Activated naive CD4-positive, alpha-beta T cell treated with anti-CD3 and anti-CD28 coated beads, Interleukin-2, amount 50 U/mL, for 72 hours (primary cell): Measurements from ENCODE around the gene COPG1. TPM values are rescaled to one million over a fixed set of nuclear protein-coding genes. Genes with fewer than 3 reads are reported as not detected.
"Not testable (repeated sequence)": the region's sequence is repeated elsewhere in the genome, so short reads cannot be mapped to it uniquely, and the experiment has no call there.

Experiments used
- ATAC-seq, 2 donors: fragments of 150-1000 bp; cut with Tn5 transposase; 2 replicates each; pipeline ENCODE4 v1.10.0; 2021; ENCODE audit warnings: mild to moderate bottlenecking in 2 of 2, moderate library complexity in 2 of 2
- DNase-seq, 2 donors: peaks; one replicate each; pipeline ENCODE4 v3.0.0; 2021 to 2022; ENCODE audit warnings: low spot score in 2 of 2
- H3K27ac Mint-ChIP-seq, 2 donors: one replicate each; pipeline ENCODE4 v1.8.0; 2022; ENCODE audit warnings: mild to moderate bottlenecking in 2 of 2, mixed read lengths in 2 of 2
- H3K36me3 Mint-ChIP-seq, 2 donors: one replicate each; pipeline ENCODE4 v1.8.0; 2022; ENCODE audit warnings: mixed read lengths in 2 of 2
- H3K9me3 Mint-ChIP-seq, 2 donors: one replicate each; pipeline ENCODE4 v1.8.0; 2022; ENCODE audit warnings: mixed read lengths in 2 of 2
- total RNA-seq, 2 donors: library from RNA; stranded (reverse); gene quantifications; one replicate each; pipeline ENCODE4 v1.2.3, GENCODE V29; 2022

COPG1 gene
- total RNA-seq, 2 donors from 2014 or later: 130 to 147 TPM

DNA sequence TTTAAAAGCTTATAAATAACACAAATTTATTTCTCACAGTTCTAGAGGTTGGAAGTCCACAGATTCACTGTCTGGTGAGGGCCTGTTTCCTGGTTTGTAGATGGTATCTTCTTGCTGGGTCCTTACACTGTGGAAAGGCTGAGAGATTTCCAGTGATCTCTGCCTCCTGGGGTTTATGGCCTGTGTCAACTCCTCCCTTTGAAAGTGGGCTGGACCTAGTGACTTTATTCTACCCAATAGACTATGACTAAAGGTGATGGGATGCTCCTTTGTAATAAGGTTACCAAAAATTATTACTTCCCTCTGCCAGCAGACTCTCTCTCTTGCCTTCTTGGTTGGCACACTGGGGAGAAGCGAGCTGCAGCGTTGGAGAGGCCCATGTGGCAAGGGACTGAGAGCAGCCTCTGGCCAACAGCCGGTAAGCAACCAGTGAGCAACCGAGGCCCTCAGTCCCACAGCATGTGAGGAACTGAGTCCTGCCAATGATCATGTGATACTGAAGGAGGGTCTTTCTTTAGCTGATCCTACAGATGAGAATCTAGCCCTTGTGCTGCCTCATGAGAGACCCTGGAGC is 14.0 kb upstream of the COPG1 start:
- H3K36me3 Mint-ChIP-seq: no peaks in the 10 kb centered on the region
- no peaks in the 10 kb centered on the region for H3K9me3 Mint-ChIP-seq
- ATAC-seq (no peak), DNase-seq (no peak)
- no peak overlapping the region for H3K27ac Mint-ChIP-seq

DNA sequence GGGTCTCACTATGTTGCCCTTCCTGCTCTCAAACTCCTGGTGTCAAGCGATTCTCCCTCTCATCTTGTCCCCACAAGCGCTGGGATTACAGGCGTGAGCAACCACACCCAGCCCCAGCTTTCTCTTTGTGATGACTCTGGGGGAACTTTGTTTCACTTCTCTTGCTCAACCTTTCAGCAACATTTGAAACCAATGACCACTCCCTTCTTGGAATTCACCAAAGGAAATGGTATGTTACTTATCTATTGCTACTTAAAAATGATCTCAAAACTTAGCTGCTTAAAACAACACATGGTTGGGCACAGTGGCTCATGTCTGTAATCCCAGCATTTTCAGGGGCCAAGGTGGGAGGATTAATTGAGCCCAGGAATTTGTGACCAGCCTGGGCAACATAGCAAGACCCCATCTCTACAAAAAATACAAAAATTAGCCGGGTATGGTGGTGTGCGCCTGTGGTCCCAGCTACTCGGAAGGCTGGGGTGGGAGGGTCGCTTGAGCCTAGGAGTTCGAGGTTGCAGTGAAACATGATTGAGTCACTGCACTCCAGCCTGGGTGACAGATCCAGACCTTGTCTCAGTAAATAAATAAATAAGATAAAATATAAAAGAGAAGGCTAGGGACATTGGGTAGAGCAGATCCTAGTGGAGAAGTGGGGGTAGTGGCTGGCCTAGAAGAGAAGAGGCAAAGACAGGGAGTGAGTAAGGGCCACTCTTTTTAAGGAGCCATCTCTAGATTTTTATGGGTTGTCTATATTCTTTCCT is 10.3 kb upstream of the COPG1 start:
- Mint-ChIP-seq H3K27ac (peak overlapping the region; percentile 77 to 78), H3K9me3 (no peaks in the 10 kb centered on the region), H3K36me3 (no peaks in the 10 kb centered on the region)
- peak; percentile 78 to 87 for ATAC-seq
- peak in 1 of 2 donors; percentile 27 for DNase-seq

- Mint-ChIP-seq H3K27ac (no peak overlapping the region), H3K36me3 (no peaks in the 10 kb centered on the region), H3K9me3 (no peaks in the 10 kb centered on the region)
- no peak for ATAC-seq
- no peak for DNase-seq
Measured at GRCh38 chr3:129239991-129240390, 9.4 kb upstream of the COPG1 start.

DNA sequence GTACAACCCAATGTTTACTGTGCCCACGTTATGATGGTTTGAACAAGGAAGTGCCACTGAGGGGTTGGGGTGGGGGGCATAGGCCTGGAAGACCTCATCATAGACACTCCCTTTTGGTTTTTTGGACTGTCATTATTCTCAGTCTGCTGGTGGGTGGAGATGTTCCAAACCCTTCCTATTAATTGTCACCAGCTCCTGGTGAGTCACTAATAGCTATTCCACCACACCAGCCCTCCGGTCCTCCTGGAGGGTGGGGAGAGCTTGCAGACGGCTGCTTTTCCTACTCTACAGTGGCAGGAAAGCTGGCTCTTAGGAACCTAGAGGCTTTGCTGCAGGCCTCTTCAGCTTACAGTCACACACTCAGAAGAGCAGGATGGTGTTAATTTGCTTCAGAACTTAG is 9.0 kb upstream of the COPG1 start:
- H3K9me3 Mint-ChIP-seq: no peaks in the 10 kb centered on the region
- H3K36me3 Mint-ChIP-seq: no peaks in the 10 kb centered on the region
- H3K27ac Mint-ChIP-seq: no peak overlapping the region
- ATAC-seq (no peak), DNase-seq (no peak)

GRCh38 chr3:129245141-129245540 is 4.3 kb upstream of the COPG1 start:
- peak overlapping the region; percentile 84 to 86 for H3K27ac Mint-ChIP-seq
- no peaks in the 10 kb centered on the region for H3K9me3 Mint-ChIP-seq
- DNase-seq (no peak), ATAC-seq (no peak)
- peaks cover 7 to 20% of the 10 kb centered on the region in 2 donors for H3K36me3 Mint-ChIP-seq

DNA sequence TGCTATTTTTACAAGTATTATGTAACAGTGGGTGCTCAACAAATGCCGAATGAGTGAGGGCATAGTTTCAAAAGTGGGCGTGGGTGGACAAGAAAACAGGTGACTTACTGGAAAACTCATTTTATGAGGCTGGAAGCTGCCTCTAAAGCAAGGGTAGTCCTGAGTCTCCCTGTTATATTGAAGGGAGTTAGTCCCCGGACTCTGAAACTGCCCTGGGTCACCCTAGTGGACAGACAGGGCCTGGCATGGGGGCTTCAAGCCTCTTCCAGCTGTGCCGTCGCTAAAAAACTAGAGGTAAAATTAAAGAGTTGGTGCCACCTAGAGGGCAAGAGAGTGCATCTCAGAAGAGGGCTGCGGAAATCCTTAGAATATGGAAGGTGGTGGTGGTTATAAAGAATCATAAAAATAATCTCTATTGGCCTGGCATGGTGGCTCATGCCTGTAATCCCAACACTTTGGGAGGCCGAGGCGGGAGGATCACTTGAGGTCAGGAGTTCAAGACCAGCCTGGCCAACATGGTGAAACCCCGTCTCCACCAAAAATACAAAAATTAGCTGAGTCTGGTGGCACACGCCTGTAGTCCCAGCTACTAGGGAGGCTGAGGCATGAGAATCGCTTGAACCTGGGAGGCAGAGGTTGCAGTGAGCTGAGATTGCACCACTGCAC is 3.6 kb upstream of the COPG1 start:
- Mint-ChIP-seq H3K27ac (peak overlapping the region; percentile 84 to 86), H3K36me3 (peaks cover 8 to 25% of the 10 kb centered on the region in 2 donors)
- DNase-seq (peak; percentile 72 to 75), ATAC-seq (peak; percentile 61 to 72)
- not testable (repeated sequence) for H3K9me3 Mint-ChIP-seq

GRCh38 chr3:129246636-129247035 is 2.8 kb upstream of the COPG1 start:
- DNase-seq (no peak), ATAC-seq (no peak)
- Mint-ChIP-seq H3K9me3 (no peaks in the 10 kb centered on the region), H3K36me3 (peaks cover 8 to 25% of the 10 kb centered on the region in 2 donors), H3K27ac (no peak overlapping the region)

DNA sequence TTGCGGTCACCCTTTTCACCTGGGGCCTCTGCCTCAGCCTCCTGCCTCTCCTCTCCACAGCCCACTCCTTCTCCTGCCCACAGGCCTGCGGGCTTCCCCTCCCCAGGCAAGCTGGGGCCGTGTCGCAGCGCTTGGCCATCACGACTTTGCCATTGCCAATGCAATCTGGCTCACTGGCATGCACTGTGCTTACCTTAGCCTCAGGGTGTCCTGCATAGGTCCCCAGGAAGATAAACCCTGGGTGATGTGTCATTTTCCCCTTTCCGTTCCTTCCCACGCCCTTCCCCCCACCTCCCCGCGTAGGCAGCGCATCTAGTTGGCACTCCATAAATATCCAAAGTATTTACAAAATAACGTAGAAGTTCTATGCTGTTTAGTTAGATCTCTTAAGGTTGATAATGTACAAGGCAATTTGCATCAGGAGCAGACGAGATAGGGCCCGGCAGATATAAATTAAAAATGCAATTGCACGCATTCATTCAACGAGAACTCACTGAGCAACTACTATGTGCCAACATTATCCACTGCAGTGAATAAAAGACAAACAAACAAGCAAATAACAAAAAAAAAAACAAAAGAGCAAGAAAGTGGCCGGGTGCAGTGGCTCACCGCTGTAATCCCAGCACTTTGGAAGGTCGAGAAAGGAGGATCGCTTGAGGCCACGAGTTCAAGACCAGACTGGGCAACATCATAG is 973 bp upstream of the COPG1 start:
- ATAC-seq: no peak
- no peak for DNase-seq
- Mint-ChIP-seq H3K36me3 (peaks cover 8 to 29% of the 10 kb centered on the region in 2 donors), H3K27ac (peak overlapping the region; percentile 99 to 100), H3K9me3 (no peaks in the 10 kb centered on the region)

DNA sequence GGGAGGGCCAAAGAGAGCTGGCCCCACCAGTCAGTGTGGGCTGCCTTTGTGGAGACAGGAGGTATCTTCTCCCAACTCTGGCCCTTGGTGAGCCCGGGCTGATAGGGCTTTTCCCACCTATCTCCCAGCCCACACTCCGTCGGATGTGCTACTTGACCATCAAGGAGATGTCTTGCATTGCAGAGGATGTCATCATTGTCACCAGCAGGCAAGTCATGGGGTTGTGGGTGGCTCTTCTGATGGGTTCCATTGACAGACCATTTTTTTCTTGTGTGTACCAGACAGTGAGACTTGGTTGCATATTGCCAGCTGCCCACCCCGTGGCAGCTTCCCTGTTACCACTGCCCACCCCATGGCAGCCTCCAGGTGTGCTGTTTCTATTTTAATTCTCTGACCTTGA is 3.3 kb downstream of the COPG1 start:
- peaks cover 12 to 33% of the 10 kb centered on the region in 2 donors for H3K36me3 Mint-ChIP-seq
- DNase-seq (no peak), ATAC-seq (no peak)
- H3K9me3 Mint-ChIP-seq: no peaks in the 10 kb centered on the region
- H3K27ac Mint-ChIP-seq: peak overlapping the region in 1 of 2 donors; percentile 64

GRCh38 chr3:129254536-129255230 is 5.3 kb downstream of the COPG1 start:
- DNase-seq: no peak
- H3K36me3 Mint-ChIP-seq: peaks cover 10 to 18% of the 10 kb centered on the region in 2 donors
- ATAC-seq: no peak
- peak overlapping the region in 1 of 2 donors; percentile 85 for H3K27ac Mint-ChIP-seq
- H3K9me3 Mint-ChIP-seq: no peaks in the 10 kb centered on the region

DNA sequence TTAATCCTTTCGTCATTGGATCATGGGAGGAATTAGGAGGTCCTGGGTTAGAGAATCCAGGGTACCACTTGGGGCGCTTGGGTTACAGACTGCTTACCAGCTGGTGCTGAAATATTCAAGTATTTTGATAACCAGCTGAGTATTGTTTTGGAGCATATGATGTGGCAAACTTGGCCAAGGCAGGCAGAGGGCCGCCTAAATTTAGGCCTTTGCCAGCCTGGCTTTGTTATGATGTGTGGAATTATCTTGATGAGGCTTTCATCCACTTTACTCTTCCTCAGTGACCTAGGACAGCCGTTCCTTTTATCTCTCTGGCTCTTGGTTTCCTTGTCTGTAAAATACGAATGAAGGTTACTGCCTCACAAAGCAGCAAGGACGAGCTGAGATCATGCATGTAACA is 6.9 kb downstream of the COPG1 start:
- DNase-seq (no peak), ATAC-seq (no peak)
- Mint-ChIP-seq H3K9me3 (no peaks in the 10 kb centered on the region), H3K27ac (peak overlapping the region in 1 of 2 donors; percentile 44), H3K36me3 (peaks cover 8 to 11% of the 10 kb centered on the region in 2 donors)

DNA sequence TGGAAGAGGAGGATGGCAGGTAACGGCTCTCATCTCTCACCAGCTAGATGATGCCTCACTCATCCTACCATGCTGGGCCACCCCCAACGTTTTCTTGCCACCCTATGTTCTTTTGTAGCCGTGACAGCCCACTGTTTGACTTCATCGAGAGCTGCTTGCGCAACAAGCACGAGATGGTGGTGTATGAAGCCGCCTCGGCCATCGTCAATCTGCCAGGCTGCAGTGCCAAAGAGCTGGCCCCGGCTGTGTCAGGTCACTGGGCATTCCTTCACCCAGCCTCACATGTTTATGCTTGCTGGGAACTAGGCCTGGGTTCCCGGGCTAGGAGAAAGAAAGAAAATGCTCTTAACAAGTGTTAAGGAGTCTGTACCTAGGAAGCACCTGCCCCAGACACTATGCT is 8.2 kb downstream of the COPG1 start:
- no peak overlapping the region for H3K27ac Mint-ChIP-seq
- H3K36me3 Mint-ChIP-seq: peaks cover 8 to 11% of the 10 kb centered on the region in 2 donors
- DNase-seq (no peak), ATAC-seq (no peak)
- H3K9me3 Mint-ChIP-seq: no peaks in the 10 kb centered on the region

GRCh38 chr3:129259612-129260477 is 10.4 kb downstream of the COPG1 start:
- Mint-ChIP-seq H3K27ac (peak overlapping the region in 1 of 2 donors; percentile 12), H3K9me3 (no peaks in the 10 kb centered on the region), H3K36me3 (peaks cover 4 to 9% of the 10 kb centered on the region in 2 donors)
- no peak for DNase-seq
- ATAC-seq: no peak

GRCh38 chr3:129260606-129261005 is 11.2 kb downstream of the COPG1 start:
- Mint-ChIP-seq H3K9me3 (no peaks in the 10 kb centered on the region), H3K36me3 (peaks cover under 1 to 7% of the 10 kb centered on the region in 2 donors), H3K27ac (peak overlapping the region in 1 of 2 donors; percentile 12)
- no peak for ATAC-seq
- no peak for DNase-seq

- Mint-ChIP-seq H3K27ac (no peak overlapping the region), H3K36me3 (peaks cover 6 to 14% of the 10 kb centered on the region in 2 donors), H3K9me3 (no peaks in the 10 kb centered on the region)
- no peak for DNase-seq
- no peak for ATAC-seq
Measured at GRCh38 chr3:129261894-129262293, 12.5 kb downstream of the COPG1 start.
